NCI-H2171 (cell line): ENCODE results near the gene VEGFA.
"Not testable (repeated sequence)": the region's sequence is repeated elsewhere in the genome, so short reads cannot be mapped to it uniquely, and the experiment has no call there.

Source experiments
- DNase-seq: peaks from one replicate; lab custom pipeline; 2025; lab: John Stamatoyannopoulos, UW

Gene VEGFA

GRCh38 chr6:43803783-43804549 lies 34.0 kb downstream of the VEGFA start:
- DNase-seq = no peak

- no peak for DNase-seq
Measured at GRCh38 chr6:43804550-43805223, 34.7 kb downstream of the VEGFA start.

- DNase-seq = no peak
Measured at GRCh38 chr6:43805699-43806042, 35.7 kb downstream of the VEGFA start.

- DNase-seq = no peak
Measured at GRCh38 chr6:43806043-43806757, 36.2 kb downstream of the VEGFA start.

GRCh38 chr6:43806758-43807227 lies 36.8 kb downstream of the VEGFA start:
- no peak for DNase-seq

- DNase-seq = peak; percentile 41
Measured at GRCh38 chr6:43807228-43808061, 37.4 kb downstream of the VEGFA start.

- no peak for DNase-seq
Measured at GRCh38 chr6:43808412-43808811, 38.4 kb downstream of the VEGFA start.

GRCh38 chr6:43809417-43810305 lies 39.6 kb downstream of the VEGFA start:
- DNase-seq = peak; percentile 12

GRCh38 chr6:43810965-43811732 lies 41.1 kb downstream of the VEGFA start:
- no peak for DNase-seq

DNA sequence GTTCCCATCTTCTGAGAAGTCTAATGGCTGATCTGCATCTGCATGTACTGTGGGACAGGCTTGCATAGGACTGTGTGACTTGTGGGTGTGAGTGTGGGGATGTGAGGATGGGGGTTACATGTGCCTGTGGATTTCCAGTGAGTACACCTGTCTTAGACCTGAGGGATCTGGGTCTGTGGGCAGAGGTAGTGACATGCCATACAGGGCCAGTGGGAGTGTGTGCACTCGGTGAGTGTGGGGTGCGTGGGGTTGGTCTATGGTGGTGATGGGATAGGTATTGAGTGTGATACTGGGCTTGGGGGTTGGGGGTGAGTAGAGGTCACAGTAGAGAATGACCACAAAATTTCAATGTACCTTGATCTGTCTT lies 41.7 kb downstream of the VEGFA start:
- no peak for DNase-seq

GRCh38 chr6:43812850-43813578 lies 43.0 kb downstream of the VEGFA start:
- DNase-seq = peak; percentile 43

DNA sequence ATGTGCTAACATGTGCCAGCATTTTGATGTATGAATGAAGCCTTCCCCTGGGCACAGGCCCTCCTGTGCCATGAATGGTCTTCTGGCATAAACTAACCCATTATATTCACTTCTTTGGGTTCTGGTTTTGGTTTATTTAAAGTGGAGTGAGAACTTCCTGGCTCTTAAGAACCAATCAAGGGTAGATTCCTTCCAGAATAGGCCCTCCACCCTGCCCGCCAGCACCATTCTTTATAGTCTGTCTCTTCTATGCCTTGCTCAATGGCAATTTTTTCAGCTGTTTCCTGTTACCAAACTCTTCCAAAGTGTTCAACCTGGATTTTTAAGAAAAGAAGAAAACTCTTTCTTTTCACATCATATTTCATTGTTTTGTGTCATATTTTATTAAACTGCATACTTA lies 44.1 kb downstream of the VEGFA start:
- no peak for DNase-seq

DNA sequence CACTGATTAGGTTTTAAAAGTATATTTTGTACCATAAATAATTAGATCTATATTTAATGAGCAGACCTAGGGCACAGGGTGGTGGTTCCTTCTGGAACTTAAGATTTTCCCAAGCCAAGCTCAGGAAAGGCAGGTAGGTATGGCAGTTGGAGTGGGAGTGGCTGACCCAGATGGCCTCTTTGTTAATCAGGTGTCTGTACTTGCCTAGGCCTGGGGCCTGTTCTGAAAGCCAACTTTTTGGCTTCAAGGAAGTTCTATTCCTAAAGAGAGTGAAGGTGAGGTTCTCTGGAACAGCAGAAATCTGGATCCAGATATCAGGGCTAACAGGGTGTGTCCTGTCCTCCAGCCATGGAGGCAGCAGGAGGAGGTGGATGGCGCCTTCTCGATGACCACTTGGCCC lies 44.9 kb downstream of the VEGFA start:
- peak; percentile 40 for DNase-seq

- DNase-seq = no peak
Measured at GRCh38 chr6:43817192-43817591, 47.2 kb downstream of the VEGFA start.

DNA sequence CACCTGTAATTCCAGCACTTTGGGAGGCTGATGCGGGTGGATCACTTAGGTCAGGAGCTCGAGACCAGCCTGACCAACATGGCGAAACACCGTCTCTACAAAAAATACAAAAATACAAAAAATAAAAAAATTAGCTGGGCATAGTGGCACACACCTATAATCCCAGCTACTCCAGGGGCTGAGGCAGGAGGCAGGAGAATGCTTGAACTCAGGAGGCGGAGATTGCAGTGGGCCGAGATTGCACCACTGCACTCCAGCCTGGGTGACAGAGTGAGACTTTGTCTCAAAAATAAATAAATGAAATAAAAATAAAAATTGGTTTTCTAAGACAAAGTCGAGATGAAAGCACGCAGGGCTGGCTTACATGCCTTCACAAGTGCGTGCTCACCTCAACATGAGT lies 49.0 kb downstream of the VEGFA start:
- DNase-seq = not testable (repeated sequence)

DNA sequence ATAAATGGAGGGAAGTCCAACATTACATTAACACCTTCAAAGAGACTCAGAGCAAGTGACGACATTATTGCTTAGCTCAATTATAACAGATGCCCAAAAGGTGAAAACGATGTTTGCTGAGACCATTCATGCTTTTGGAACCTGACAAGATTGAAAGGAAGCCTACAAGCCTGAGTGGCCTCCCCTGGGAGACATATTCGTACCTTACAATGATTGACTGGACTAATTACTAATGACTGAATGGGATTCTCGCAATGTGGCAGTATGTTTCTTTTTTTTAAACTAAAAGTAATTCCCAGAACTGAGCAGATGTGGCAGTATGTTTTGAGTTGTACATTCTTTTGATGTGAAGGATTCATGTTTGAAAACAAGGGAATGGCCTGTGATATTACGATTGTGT lies 49.9 kb downstream of the VEGFA start:
- DNase-seq = no peak

- DNase-seq = no peak
Measured at GRCh38 chr6:43820486-43820885, 50.5 kb downstream of the VEGFA start.

DNA sequence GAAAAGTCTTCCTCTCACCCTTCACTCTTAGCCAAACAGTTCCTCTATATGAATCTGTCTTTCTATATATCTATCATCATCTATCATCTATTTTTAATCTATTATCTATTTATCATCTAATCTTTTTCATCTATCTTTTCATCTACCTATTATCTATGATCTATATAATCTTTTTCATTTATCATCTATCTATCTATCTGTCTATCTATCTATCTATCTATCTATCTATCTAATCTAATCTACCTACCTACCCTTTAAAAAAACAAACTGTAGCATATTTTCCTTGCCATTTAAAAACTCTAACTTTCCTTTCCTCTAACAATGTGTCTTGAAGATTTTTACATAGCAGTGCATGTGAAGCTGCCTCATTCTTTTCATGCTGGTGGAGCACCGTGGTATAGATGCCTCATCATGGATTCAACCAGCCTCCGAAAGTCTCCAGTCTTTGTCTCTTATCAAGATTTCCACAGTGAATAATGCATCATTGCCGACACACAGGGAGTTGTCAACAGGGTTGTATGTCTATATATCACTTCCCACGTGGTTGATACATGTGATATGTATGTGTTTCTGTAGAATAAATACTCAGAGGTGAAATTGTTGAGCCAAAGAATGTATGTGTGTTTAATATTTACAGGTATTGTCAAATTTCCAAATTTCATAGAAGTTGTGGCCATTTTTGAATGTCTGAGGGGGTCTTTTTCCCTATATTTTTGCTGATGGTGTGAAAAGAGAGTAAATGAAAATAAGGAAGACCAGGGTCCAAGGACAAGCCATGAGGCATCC lies 51.3 kb downstream of the VEGFA start:
- no peak for DNase-seq

DNA sequence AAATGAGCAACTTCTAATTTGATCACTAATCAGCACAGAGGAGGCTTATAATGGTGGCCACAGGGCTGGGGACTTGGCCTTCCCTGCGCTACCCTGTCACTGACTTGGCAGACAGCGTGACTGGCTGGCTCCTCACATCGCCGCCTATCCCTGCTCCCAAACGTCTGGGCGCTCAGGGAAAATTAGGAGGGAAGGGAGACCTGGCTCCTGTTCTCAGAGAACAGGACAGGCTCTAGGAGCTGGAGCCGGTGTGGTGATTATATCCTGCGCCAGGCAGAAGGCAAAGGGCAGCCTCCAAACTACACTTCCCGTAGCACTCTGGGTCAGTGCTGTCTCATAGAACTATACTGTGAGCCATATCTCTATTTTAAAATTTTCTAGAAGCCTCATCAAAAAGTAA lies 53.4 kb downstream of the VEGFA start:
- no peak for DNase-seq
